K562 (cell line): ENCODE data around the gene PNPO.

Experiments used
- ARHGAP35 ChIP-seq: fragments of 450-650 bp; IDR thresholded peaks from 2 replicates; pipeline ENCODE4 v1.6.1; 2018; ENCODE audit not compliant: partially characterized antibody
- CBX5 ChIP-seq: IDR thresholded peaks from 2 replicates; pipeline ENCODE4 v1.6.1; 2014; ENCODE audit warnings: low read depth, borderline replicate concordance
- EHMT2 ChIP-seq: fragments of 450-650 bp; IDR thresholded peaks from 2 replicates; pipeline ENCODE4 v1.6.1; 2018; ENCODE audit warnings: antibody characterized with exemption
- EZH2 ChIP-seq: IDR thresholded peaks from 2 replicates; pipeline ENCODE4 v1.6.1; 2012; ENCODE audit warnings: low read depth, mild to moderate bottlenecking, inconsistent platforms, low read length, borderline replicate concordance
- FOXP1 ChIP-seq: sonication (generic); formaldehyde crosslinking; IDR thresholded peaks from 2 replicates; pipeline ENCODE4 v1.8.0; 2022; ENCODE audit warnings: mild to moderate bottlenecking, missing genetic modification reagents
- MXI1 ChIP-seq: IDR thresholded peaks from 2 replicates; pipeline ENCODE4 v1.6.1; 2011; ENCODE audit warnings: low read depth, mild to moderate bottlenecking, improper control_type of control experiment, low read length
- PATZ1 ChIP-seq: fragments of 250-450 bp; sonication (Bioruptor Pico); IDR thresholded peaks from 2 replicates; pipeline ENCODE4 v1.5.0; 2020; ENCODE audit warnings: mild to moderate bottlenecking, borderline replicate concordance
- PHF8 ChIP-seq: fragments of 200-600 bp; sonication (generic); IDR thresholded peaks from 2 replicates; pipeline ENCODE4 v1.6.1; 2012; ENCODE audit warnings: mixed run types, mild to moderate bottlenecking, inconsistent platforms, low read length, moderate library complexity, borderline replicate concordance
- POLR2A ChIP-seq: fragments of 450-650 bp; conservative IDR thresholded peaks from 2 replicates; pipeline ENCODE4 v1.6.1; 2016
- RHOXF2B ChIP-seq: fragments of 250-450 bp; sonication (Bioruptor Pico); conservative IDR thresholded peaks from 2 replicates; pipeline ENCODE4 v1.5.1; 2021
- XRCC4 ChIP-seq: IDR thresholded peaks from one replicate; pipeline ENCODE4 v1.6.1; 2011; ENCODE audit not compliant: insufficient read depth, insufficient read length; ENCODE audit errors: extremely low read depth
- ZBTB17 ChIP-seq: fragments of 450-650 bp; formaldehyde crosslinking; IDR thresholded peaks from 2 replicates; pipeline ENCODE4 v1.4.0; 2020; ENCODE audit warnings: mild to moderate bottlenecking
- ZBTB43 ChIP-seq: sonication (generic); formaldehyde crosslinking; IDR thresholded peaks from 2 replicates; pipeline ENCODE4 v1.8.0; 2023; ENCODE audit warnings: mild to moderate bottlenecking, missing genetic modification reagents

- no peak for TF ChIP-seq RHOXF2B (CRISPR knock-in tag)
- no peak for TF ChIP-seq ZBTB43 (CRISPR knock-in tag)
- TF ChIP-seq FOXP1 (CRISPR knock-in tag) = no peak
- TF ChIP-seq XRCC4 = no peak
- no peak for TF ChIP-seq POLR2A
- no peak for TF ChIP-seq EHMT2
- no peak for TF ChIP-seq EZH2
- TF ChIP-seq PATZ1 (CRISPR knock-in tag) = no peak
- no peak for TF ChIP-seq MXI1
- no peak for TF ChIP-seq CBX5
- no peak for TF ChIP-seq ZBTB17 (CRISPR knock-in tag)
- no peak for TF ChIP-seq PHF8
- TF ChIP-seq ARHGAP35 = no peak
Measured at GRCh38 chr17:47955497-47956461, 14.4 kb downstream of the PNPO start.
